Activated T-cell treated with anti-CD3 and anti-CD28 coated beads for 48 hours (primary cell): Measurements from ENCODE around the gene LINC00237.

Source experiments
- DNase-seq: peaks from one replicate; pipeline ENCODE4 v3.0.0-alpha.2; 2020; ENCODE audit warnings: low read depth

The LINC00237 gene

GRCh38 chr20:21106171-21107017, at the start of gene LINC00237:
LINC00237 (minus strand) TSS chr20:21106358.
- DNase-seq: no peak

- DNase-seq: no peak
Measured at GRCh38 chr20:21155268-21155667, 49.1 kb upstream of the LINC00237 start.

- DNase-seq: no peak
Measured at GRCh38 chr20:21154692-21155091, 48.5 kb upstream of the LINC00237 start.

- no peak for DNase-seq
Measured at GRCh38 chr20:21151791-21152190, 45.6 kb upstream of the LINC00237 start.

GRCh38 chr20:21149344-21149743, 43.2 kb upstream of the LINC00237 start:
- DNase-seq: no peak

- no peak for DNase-seq
Measured at GRCh38 chr20:21147593-21147992, 41.4 kb upstream of the LINC00237 start.

GRCh38 chr20:21146215-21146614, 40.1 kb upstream of the LINC00237 start:
- no peak for DNase-seq

- no peak for DNase-seq
Measured at GRCh38 chr20:21145424-21145823, 39.3 kb upstream of the LINC00237 start.

GRCh38 chr20:21143194-21143890, 37.2 kb upstream of the LINC00237 start:
- no peak for DNase-seq

GRCh38 chr20:21141825-21142224, 35.7 kb upstream of the LINC00237 start:
- DNase-seq: no peak

- no peak for DNase-seq
Measured at GRCh38 chr20:21139881-21140566, 33.9 kb upstream of the LINC00237 start.

GRCh38 chr20:21137078-21137477, 30.9 kb upstream of the LINC00237 start:
- DNase-seq: no peak

GRCh38 chr20:21136015-21136732, 30.0 kb upstream of the LINC00237 start:
- DNase-seq: no peak

GRCh38 chr20:21134883-21135493, 28.8 kb upstream of the LINC00237 start:
- DNase-seq: no peak

- no peak for DNase-seq
Measured at GRCh38 chr20:21133917-21134622, 27.9 kb upstream of the LINC00237 start.

GRCh38 chr20:21133404-21133803, 27.2 kb upstream of the LINC00237 start:
- no peak for DNase-seq

- no peak for DNase-seq
Measured at GRCh38 chr20:21129861-21130260, 23.7 kb upstream of the LINC00237 start.

- no peak for DNase-seq
Measured at GRCh38 chr20:21127201-21127981, 21.2 kb upstream of the LINC00237 start.

- DNase-seq: no peak
Measured at GRCh38 chr20:21126581-21126870, 20.4 kb upstream of the LINC00237 start.

GRCh38 chr20:21125849-21126580, 19.9 kb upstream of the LINC00237 start, which contains the start of gene KIZ:
KIZ (plus strand) TSS chr20:21126082; CDS start chr20:21126116, 34 bp downstream.
- DNase-seq: peak; percentile 99
